PC-9 (cell line): Measurements from ENCODE around the gene RPRD1A. TPM values are rescaled to one million over a fixed set of nuclear protein-coding genes. Genes with fewer than 3 reads are reported as not detected.

Source experiments
- BruUV-seq: library from RNA; stranded (reverse); fragments of 400-500 nt; replicated peaks from 2 replicates; lab custom pipeline; 2021; lab: Mats Ljungman, UMichigan
- CTCF ChIA-PET: fragments of 300-600 bp; sonication (Branson Sonifier 250); formaldehyde crosslinking; loops from one replicate; lab custom pipeline; 2022; ENCODE audit warnings: antibody characterized with exemption; lab: Charles Lee
- POLR2A ChIA-PET: fragments of 300-600 bp; sonication (Branson Sonifier 250); formaldehyde crosslinking; loops from one replicate; lab custom pipeline; 2022; ENCODE audit warnings: antibody characterized with exemption; ENCODE audit not compliant: unreplicated experiment; lab: Charles Lee
- DNase-seq, 2 experiments: peaks; one replicate each; pipeline versions ENCODE4 v3.0.0 to v3.0.0-alpha.2; 2015 to 2022; ENCODE audit warnings: mixed read lengths in 1 of 2
- H2AFZ ChIP-seq: fragments of 200-600 bp; sonication (generic); 2 replicates; pipeline ENCODE4 v1.8.1; 2017; ENCODE audit warnings: antibody characterized with exemption
- H3F3A ChIP-seq: fragments of 200-600 bp; sonication (generic); 2 replicates; pipeline ENCODE4 v1.8.1; 2017; ENCODE audit warnings: antibody characterized with exemption, mild to moderate bottlenecking, low read depth; ENCODE audit not compliant: insufficient read depth
- H3K27ac ChIP-seq: fragments of 200-600 bp; sonication (generic); 2 replicates; pipeline ENCODE4 v1.6.1; 2016; ENCODE audit warnings: mixed run types
- H3K27me3 ChIP-seq: fragments of 200-600 bp; sonication (generic); 2 replicates; pipeline ENCODE4 v1.6.1; 2016; ENCODE audit warnings: low read depth, mixed run types; ENCODE audit not compliant: insufficient read depth
- H3K36me3 ChIP-seq: fragments of 200-600 bp; sonication (generic); 2 replicates; pipeline ENCODE4 v1.6.1; 2016; ENCODE audit warnings: low read depth, mixed run types
- H3K4me1 ChIP-seq: fragments of 200-600 bp; sonication (generic); replicated peaks from 2 replicates; pipeline ENCODE4 v1.6.1; 2016; ENCODE audit warnings: mixed run types; ENCODE audit not compliant: insufficient read depth
- H3K4me2 ChIP-seq: fragments of 200-600 bp; sonication (generic); 2 replicates; pipeline ENCODE4 v1.6.1; 2017; ENCODE audit warnings: mixed run types
- H3K4me3 ChIP-seq: fragments of 200-600 bp; sonication (generic); 2 replicates; pipeline ENCODE4 v1.6.1; 2016; ENCODE audit warnings: mixed run types
- H3K79me2 ChIP-seq: fragments of 200-600 bp; sonication (generic); 2 replicates; pipeline ENCODE4 v1.6.1; 2017; ENCODE audit warnings: low read depth, mixed run types
- H3K9me2 ChIP-seq: fragments of 200-600 bp; sonication (generic); 2 replicates; pipeline ENCODE4 v1.8.1; 2017; ENCODE audit warnings: mild to moderate bottlenecking; ENCODE audit not compliant: insufficient read depth
- H3K9me3 ChIP-seq: fragments of 200-600 bp; sonication (generic); 2 replicates; pipeline ENCODE4 v1.8.1; 2016; ENCODE audit warnings: low read depth; ENCODE audit not compliant: insufficient read depth
- H4K20me1 ChIP-seq: fragments of 200-600 bp; sonication (generic); 2 replicates; pipeline ENCODE4 v1.8.1; 2017; ENCODE audit not compliant: insufficient read depth
- EZH2 ChIP-seq: fragments of 200-600 bp; sonication (generic); IDR thresholded peaks from 2 replicates; pipeline ENCODE4 v1.8.0; 2017; ENCODE audit warnings: antibody characterized with exemption, low read depth
- intact Hi-C: fragments of 100-400 bp; cut with micrococcal nuclease; formaldehyde crosslinking; loops from one replicate; pipeline ENCODE4 v1.10.0; 2022; ENCODE audit not compliant: unreplicated experiment
- total RNA-seq: library from RNA; stranded (reverse); gene quantifications from 2 replicates; pipeline ENCODE4 v1.2.3, GENCODE V29; 2021
- TF ChIP-seq, protein P1 (sequence below): fragments of 200-600 bp; sonication (generic); conservative IDR thresholded peaks from 2 replicates; pipeline ENCODE4 v1.6.1; 2017; ENCODE audit warnings: mixed run types, antibody characterized with exemption, mild to moderate bottlenecking, moderate library complexity

RPRD1A gene
- total RNA-seq, 1 experiment from 2014 or later = 34.2 TPM

DNA sequence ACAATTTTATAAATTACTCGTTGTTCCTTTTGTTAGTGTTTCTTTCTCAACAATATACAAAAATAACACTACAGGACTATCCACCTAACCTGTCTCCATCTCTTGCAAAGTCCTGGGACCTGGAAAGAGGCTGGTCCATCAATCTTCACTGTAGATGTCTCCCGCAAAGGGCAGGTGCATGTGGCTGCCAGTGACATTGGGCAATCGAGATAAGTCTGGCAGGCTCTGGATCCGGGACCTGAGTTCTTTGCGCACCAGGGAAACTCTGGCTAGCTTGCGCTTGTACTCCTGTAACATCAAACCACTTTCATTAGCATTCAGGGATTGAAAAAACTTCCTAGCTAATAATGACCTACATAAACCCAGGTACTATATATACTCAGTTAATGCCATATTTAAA lies 74.3 kb downstream of the RPRD1A start:
- no TSS peak for BruUV-seq
- Histone ChIP-seq H3F3A (no peaks in the 10 kb centered on the region), H2AFZ (no peak overlapping the region), H3K4me3 (no peak overlapping the region), H3K4me2 (no peak overlapping the region), H3K27ac (no peak overlapping the region), H3K79me2 (no peaks in the 10 kb centered on the region), H3K9me3 (no peaks in the 10 kb centered on the region), H3K27me3 (no peaks in the 10 kb centered on the region), H3K4me1 (no peaks in the 10 kb centered on the region), H3K9me2 (no peaks in the 10 kb centered on the region), H3K36me3 (no peaks in the 10 kb centered on the region), H4K20me1 (no peaks in the 10 kb centered on the region)
- POLR2A ChIA-PET = interaction anchor here (0.7 kb wide), 1 partner anchor 136 kb away, joined by 7 read pairs; no protein-coding TSS in a partner anchor
- DNase-seq = no peak
- no peak for TF ChIP-seq EZH2
- TF ChIP-seq, protein P1, sequence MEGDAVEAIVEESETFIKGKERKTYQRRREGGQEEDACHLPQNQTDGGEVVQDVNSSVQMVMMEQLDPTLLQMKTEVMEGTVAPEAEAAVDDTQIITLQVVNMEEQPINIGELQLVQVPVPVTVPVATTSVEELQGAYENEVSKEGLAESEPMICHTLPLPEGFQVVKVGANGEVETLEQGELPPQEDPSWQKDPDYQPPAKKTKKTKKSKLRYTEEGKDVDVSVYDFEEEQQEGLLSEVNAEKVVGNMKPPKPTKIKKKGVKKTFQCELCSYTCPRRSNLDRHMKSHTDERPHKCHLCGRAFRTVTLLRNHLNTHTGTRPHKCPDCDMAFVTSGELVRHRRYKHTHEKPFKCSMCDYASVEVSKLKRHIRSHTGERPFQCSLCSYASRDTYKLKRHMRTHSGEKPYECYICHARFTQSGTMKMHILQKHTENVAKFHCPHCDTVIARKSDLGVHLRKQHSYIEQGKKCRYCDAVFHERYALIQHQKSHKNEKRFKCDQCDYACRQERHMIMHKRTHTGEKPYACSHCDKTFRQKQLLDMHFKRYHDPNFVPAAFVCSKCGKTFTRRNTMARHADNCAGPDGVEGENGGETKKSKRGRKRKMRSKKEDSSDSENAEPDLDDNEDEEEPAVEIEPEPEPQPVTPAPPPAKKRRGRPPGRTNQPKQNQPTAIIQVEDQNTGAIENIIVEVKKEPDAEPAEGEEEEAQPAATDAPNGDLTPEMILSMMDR = no peak
- intact Hi-C loops = no loop called here
- CTCF ChIA-PET = no interaction called here

DNA sequence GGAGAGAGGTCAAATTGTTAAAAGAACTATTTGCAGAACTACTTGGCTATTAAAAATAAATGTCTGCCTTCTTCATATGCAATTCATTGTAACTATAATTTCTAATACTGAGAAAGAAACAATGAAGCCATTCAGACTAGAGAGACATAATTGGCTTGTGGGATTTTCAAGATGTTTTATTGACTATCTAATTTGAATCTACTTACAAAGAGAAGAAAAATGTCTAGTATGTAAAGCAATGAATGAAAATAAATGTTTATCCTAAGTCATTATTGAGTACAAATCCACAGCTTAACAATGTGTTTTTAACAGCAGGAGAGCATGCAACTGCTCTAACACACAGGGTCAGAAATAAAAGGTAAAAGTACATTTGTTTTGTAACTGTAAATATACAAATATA lies 75.7 kb downstream of the RPRD1A start:
- Histone ChIP-seq H3K9me3 (no peaks in the 10 kb centered on the region), H3K9me2 (no peaks in the 10 kb centered on the region), H3K27ac (no peak overlapping the region), H3K36me3 (no peaks in the 10 kb centered on the region), H3F3A (no peaks in the 10 kb centered on the region), H2AFZ (no peak overlapping the region), H3K4me3 (no peak overlapping the region), H3K27me3 (no peaks in the 10 kb centered on the region), H3K4me2 (no peak overlapping the region), H4K20me1 (no peaks in the 10 kb centered on the region), H3K4me1 (no peaks in the 10 kb centered on the region), H3K79me2 (no peaks in the 10 kb centered on the region)
- ChIA-PET CTCF (no interaction called here), POLR2A (interaction anchor here (0.7 kb wide), 1 partner anchor 945 kb away, joined by 7 read pairs; no protein-coding TSS in a partner anchor)
- DNase-seq = no peak
- no TSS peak for BruUV-seq
- TF ChIP-seq, protein P1 = no peak
- TF ChIP-seq EZH2 = no peak
- intact Hi-C loops = no loop called here

DNA sequence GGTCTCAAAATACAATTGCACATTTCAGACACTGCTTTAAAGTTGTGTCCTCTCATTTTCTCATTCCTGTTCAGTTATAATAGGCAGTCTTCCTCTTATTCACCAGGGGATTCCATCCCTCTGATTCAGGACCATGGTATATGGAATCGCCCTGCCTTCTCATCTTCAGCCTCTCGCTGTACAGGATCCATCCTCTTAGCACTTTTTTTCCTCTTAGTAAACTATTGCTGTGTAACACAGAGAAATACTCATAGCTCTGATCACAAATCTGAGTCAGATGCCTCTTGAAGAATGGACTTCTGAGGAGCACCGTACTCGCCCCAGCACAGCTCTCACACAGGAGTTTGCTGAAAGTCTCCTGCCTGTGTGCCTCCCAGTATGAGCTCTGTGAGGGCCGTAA lies 83.5 kb downstream of the RPRD1A start:
- CTCF ChIA-PET = no interaction called here
- H3K4me3 ChIP-seq = no peak overlapping the region
- H3F3A ChIP-seq = no peaks in the 10 kb centered on the region
- intact Hi-C loops = no loop called here
- no peak for DNase-seq
- H3K9me2 ChIP-seq = no peaks in the 10 kb centered on the region
- no peaks in the 10 kb centered on the region for H3K9me3 ChIP-seq
- TF ChIP-seq, protein P1 = no peak
- TF ChIP-seq EZH2 = no peak
- no peaks in the 10 kb centered on the region for H4K20me1 ChIP-seq
- no peaks in the 10 kb centered on the region for H3K27me3 ChIP-seq
- H3K27ac ChIP-seq = no peak overlapping the region
- H3K4me2 ChIP-seq = no peak overlapping the region
- no TSS peak for BruUV-seq
- no peaks in the 10 kb centered on the region for H3K4me1 ChIP-seq
- 0 out of 2 replicates have a peak, but pooled peaks cover 5% of the 10 kb centered on the region for H3K36me3 ChIP-seq
- no peaks in the 10 kb centered on the region for H3K79me2 ChIP-seq
- POLR2A ChIA-PET = no interaction called here
- H2AFZ ChIP-seq = no peak overlapping the region
